ENCODE data around the gene C2. TPM values are rescaled to one million over a fixed set of nuclear protein-coding genes. Genes with fewer than 3 reads are reported as not detected.

C2 gene
- total RNA-seq, 2 experiments from 2014 or later = 0.97 to 1.0 TPM

- no peaks in the 10 kb centered on the region for H3K4me1 Mint-ChIP-seq (ENCODE audit: low read depth)
- POLR2A ChIA-PET = no interaction called here
- peaks cover 2% of the 10 kb centered on the region for H3K27me3 Mint-ChIP-seq
- H3K4me3 Mint-ChIP-seq = no peak overlapping the region
- intact Hi-C loops (cut with micrococcal nuclease) = no loop called here
- CTCF ChIA-PET = interaction anchor here (1.6 kb wide), 1 partner anchor 17 kb away, joined by 5 read pairs; no protein-coding TSS in a partner anchor
- no peak overlapping the region for H3K27ac Mint-ChIP-seq
- DNase-seq = no peak
- no peaks in the 10 kb centered on the region for H3K36me3 Mint-ChIP-seq
- no peaks in the 10 kb centered on the region for H3K9me3 Mint-ChIP-seq
Measured at GRCh38 chr6:31935021-31935420, 7.5 kb downstream of the C2 start.

GRCh38 chr6:31935823-31936222, 8.3 kb downstream of the C2 start:
- H3K4me1 Mint-ChIP-seq (ENCODE audit: low read depth) = no peaks in the 10 kb centered on the region
- intact Hi-C loops (cut with micrococcal nuclease) = no loop called here
- peaks cover 2% of the 10 kb centered on the region for H3K27me3 Mint-ChIP-seq
- no peaks in the 10 kb centered on the region for H3K36me3 Mint-ChIP-seq
- H3K4me3 Mint-ChIP-seq = no peak overlapping the region
- DNase-seq = no peak
- H3K9me3 Mint-ChIP-seq = no peaks in the 10 kb centered on the region
- ChIA-PET POLR2A (no interaction called here), CTCF (interaction anchor here (1.6 kb wide), 1 partner anchor 16 kb away, joined by 5 read pairs; no protein-coding TSS in a partner anchor)
- no peak overlapping the region for H3K27ac Mint-ChIP-seq

GRCh38 chr6:31940256-31940664, 12.7 kb downstream of the C2 start:
- peaks cover 16% of the 10 kb centered on the region for H3K27me3 Mint-ChIP-seq
- H3K27ac Mint-ChIP-seq = no peak overlapping the region
- H3K4me1 Mint-ChIP-seq (ENCODE audit: low read depth) = peaks cover 2% of the 10 kb centered on the region
- intact Hi-C loops (cut with micrococcal nuclease) = no loop called here
- DNase-seq = no peak
- POLR2A ChIA-PET = no interaction called here
- CTCF ChIA-PET = interaction anchor here (1.4 to 2.2 kb wide), 3 partner anchors 12 to 170 kb away, joined by 3 to 7 read pairs (median 3); no protein-coding TSS in a partner anchor
- no peak overlapping the region for H3K4me3 Mint-ChIP-seq
- H3K9me3 Mint-ChIP-seq = no peaks in the 10 kb centered on the region
- no peaks in the 10 kb centered on the region for H3K36me3 Mint-ChIP-seq

- intact Hi-C loops (cut with micrococcal nuclease) = no loop called here
- peaks cover 8% of the 10 kb centered on the region for H3K4me1 Mint-ChIP-seq (ENCODE audit: low read depth)
- CTCF ChIA-PET = interaction anchor here (1.9 kb wide), 1 partner anchor 9 kb away, joined by 5 read pairs; no protein-coding TSS in a partner anchor
- H3K4me3 Mint-ChIP-seq = no peak overlapping the region
- POLR2A ChIA-PET = no interaction called here
- DNase-seq = no peak
- H3K36me3 Mint-ChIP-seq = no peaks in the 10 kb centered on the region
- no peak overlapping the region for H3K27ac Mint-ChIP-seq
- peaks cover 16% of the 10 kb centered on the region for H3K27me3 Mint-ChIP-seq
- H3K9me3 Mint-ChIP-seq = no peaks in the 10 kb centered on the region
Measured at GRCh38 chr6:31943742-31944141, 16.2 kb downstream of the C2 start.

- peaks cover 16% of the 10 kb centered on the region for H3K27me3 Mint-ChIP-seq
- ChIA-PET POLR2A (no interaction called here), CTCF (interaction anchor here (1.1 kb wide), 1 partner anchor 102 kb away, joined by 3 read pairs; no protein-coding TSS in a partner anchor)
- DNase-seq = no peak
- intact Hi-C loops (cut with micrococcal nuclease) = no loop called here
- no peak overlapping the region for H3K27ac Mint-ChIP-seq
- H3K9me3 Mint-ChIP-seq = no peaks in the 10 kb centered on the region
- peaks cover 8% of the 10 kb centered on the region for H3K4me1 Mint-ChIP-seq (ENCODE audit: low read depth)
- H3K36me3 Mint-ChIP-seq = no peaks in the 10 kb centered on the region
- no peak overlapping the region for H3K4me3 Mint-ChIP-seq
Measured at GRCh38 chr6:31945154-31945506, 17.6 kb downstream of the C2 start.

GRCh38 chr6:31945507-31946369, 18.2 kb downstream of the C2 start, which contains the start of gene CFB:
TSS of gene CFB (plus strand) at chr6:31946095. CDS start at chr6:31946222, 127 bp downstream.
- H3K4me1 Mint-ChIP-seq (ENCODE audit: low read depth) = peaks cover 8% of the 10 kb centered on the region
- POLR2A ChIA-PET = no interaction called here
- no peak within 1 kb of the TSS for H3K27ac Mint-ChIP-seq
- H3K36me3 Mint-ChIP-seq = no peaks in the 10 kb centered on the region
- no peak within 1 kb of the TSS for H3K4me3 Mint-ChIP-seq
- H3K27me3 Mint-ChIP-seq = peaks cover 16% of the 10 kb centered on the region
- CTCF ChIA-PET = interaction anchor here (1.1 kb wide), 1 partner anchor 102 kb away, joined by 3 read pairs; no protein-coding TSS in a partner anchor
- intact Hi-C loops (cut with micrococcal nuclease) = no loop called here
- no peaks in the 10 kb centered on the region for H3K9me3 Mint-ChIP-seq
- DNase-seq = peak; percentile 24

- no peak for DNase-seq
- ChIA-PET POLR2A (no interaction called here), CTCF (interaction anchor here (1.1 kb wide), 1 partner anchor 101 kb away, joined by 3 read pairs; no protein-coding TSS in a partner anchor)
- Mint-ChIP-seq H3K4me3 (no peak overlapping the region), H3K27me3 (peaks cover 16% of the 10 kb centered on the region), H3K27ac (no peak overlapping the region), H3K36me3 (no peaks in the 10 kb centered on the region), H3K4me1 (ENCODE audit: low read depth) (peaks cover 8% of the 10 kb centered on the region), H3K9me3 (no peaks in the 10 kb centered on the region)
- intact Hi-C loops (cut with micrococcal nuclease) = no loop called here
Measured at GRCh38 chr6:31946370-31946885, 18.9 kb downstream of the C2 start.

- ChIA-PET POLR2A (no interaction called here), CTCF (no interaction called here)
- no peak overlapping the region for H3K27ac Mint-ChIP-seq
- no peak overlapping the region for H3K4me3 Mint-ChIP-seq
- H3K4me1 Mint-ChIP-seq (ENCODE audit: low read depth) = peaks cover 8% of the 10 kb centered on the region
- no peak for DNase-seq
- intact Hi-C loops (cut with micrococcal nuclease) = no loop called here
- no peaks in the 10 kb centered on the region for H3K36me3 Mint-ChIP-seq
- H3K27me3 Mint-ChIP-seq = peaks cover 16% of the 10 kb centered on the region
- H3K9me3 Mint-ChIP-seq = no peaks in the 10 kb centered on the region
Measured at GRCh38 chr6:31947070-31947675, 19.7 kb downstream of the C2 start.

GRCh38 chr6:31947864-31948263, 20.3 kb downstream of the C2 start:
- H3K27ac Mint-ChIP-seq = no peak overlapping the region
- CTCF ChIA-PET = interaction anchor here (0.6 kb wide), 1 partner anchor 30 kb away, joined by 4 read pairs; no protein-coding TSS in a partner anchor
- no peak overlapping the region for H3K4me3 Mint-ChIP-seq
- H3K36me3 Mint-ChIP-seq = peaks cover 2% of the 10 kb centered on the region
- peaks cover 8% of the 10 kb centered on the region for H3K4me1 Mint-ChIP-seq (ENCODE audit: low read depth)
- POLR2A ChIA-PET = no interaction called here
- peaks cover 9% of the 10 kb centered on the region for H3K27me3 Mint-ChIP-seq
- intact Hi-C loops (cut with micrococcal nuclease) = no loop called here
- DNase-seq = no peak
- no peaks in the 10 kb centered on the region for H3K9me3 Mint-ChIP-seq

GRCh38 chr6:31948306-31948705, 20.8 kb downstream of the C2 start:
- peaks cover 8% of the 10 kb centered on the region for H3K4me1 Mint-ChIP-seq (ENCODE audit: low read depth)
- H3K27me3 Mint-ChIP-seq = peaks cover 9% of the 10 kb centered on the region
- peaks cover 6% of the 10 kb centered on the region for H3K36me3 Mint-ChIP-seq
- no peak for DNase-seq
- H3K4me3 Mint-ChIP-seq = no peak overlapping the region
- POLR2A ChIA-PET = no interaction called here
- intact Hi-C loops (cut with micrococcal nuclease) = no loop called here
- CTCF ChIA-PET = interaction anchor here (0.6 kb wide), 1 partner anchor 29 kb away, joined by 4 read pairs; no protein-coding TSS in a partner anchor
- no peaks in the 10 kb centered on the region for H3K9me3 Mint-ChIP-seq
- H3K27ac Mint-ChIP-seq = no peak overlapping the region

- intact Hi-C loops (cut with micrococcal nuclease) = no loop called here
- Mint-ChIP-seq H3K4me3 (no peak overlapping the region), H3K9me3 (no peaks in the 10 kb centered on the region), H3K36me3 (peaks cover 11% of the 10 kb centered on the region), H3K27ac (no peak overlapping the region), H3K4me1 (ENCODE audit: low read depth) (peaks cover 8% of the 10 kb centered on the region), H3K27me3 (peaks cover 7% of the 10 kb centered on the region)
- ChIA-PET POLR2A (interaction anchor here (0.9 kb wide), 1 partner anchor 11 kb away, joined by 3 read pairs; the partner anchor contains the start of gene SKIC2), CTCF (no interaction called here)
- DNase-seq = no peak
Measured at GRCh38 chr6:31948753-31949413, 21.4 kb downstream of the C2 start.

Data from activated CD4-positive, alpha-beta memory T cell treated with anti-CD3 and anti-CD28 coated beads for 36 hours (primary cell).